Keratinocyte (primary cell): ENCODE results near the gene ZNF236. TPM values are rescaled to one million over a fixed set of nuclear protein-coding genes. Genes with fewer than 3 reads are reported as not detected.
A peak's percentile ranks its signal among the peaks of the same experiment; 100 is the strongest.

Source experiments
- DNase-seq: peaks from one replicate; pipeline ENCODE4 v3.0.0-alpha.2; 2011; ENCODE audit warnings: low read depth, missing footprints, low spot score
- FAIRE-seq: peaks from 2 replicates; lab custom pipeline; 2011; peaks lifted over from hg19 to GRCh38; lab: Jason Lieb, UNC
- H2AFZ ChIP-seq: 2 replicates; pipeline ENCODE4 v1.6.0; 2012; ENCODE audit warnings: low read length, control low read depth, inconsistent platforms; ENCODE audit not compliant: control insufficient read depth
- H3K27ac ChIP-seq: 2 replicates; pipeline ENCODE4 v1.5.1; 2011; ENCODE audit warnings: low read length; ENCODE audit not compliant: control insufficient read depth, insufficient read depth
- H3K27me3 ChIP-seq: 3 replicates; pipeline ENCODE4 v1.6.0; 2011; ENCODE audit warnings: low read length; ENCODE audit not compliant: control insufficient read depth, insufficient read depth; ENCODE audit errors: extremely low read depth
- H3K36me3 ChIP-seq, 2 experiments: 2 replicates in 1 of 2; 3 replicates in 1 of 2; pipeline ENCODE4 v1.5.1; 2011; ENCODE audit warnings: low read length in 2 of 2, mild to moderate bottlenecking in 1 of 2; ENCODE audit not compliant: control insufficient read depth in 2 of 2, insufficient read depth in 2 of 2; ENCODE audit errors: extremely low read depth in 1 of 2
- H3K4me1 ChIP-seq: 3 replicates; pipeline ENCODE4 v1.5.1; 2011; ENCODE audit warnings: low read length; ENCODE audit not compliant: control insufficient read depth, insufficient read depth; ENCODE audit errors: extremely low read depth
- H3K4me2 ChIP-seq: 3 replicates; pipeline ENCODE4 v1.6.0; 2011; ENCODE audit warnings: low read depth, low read length; ENCODE audit not compliant: control insufficient read depth, insufficient read depth; ENCODE audit errors: extremely low read depth
- H3K4me3 ChIP-seq, 3 experiments: fragments of 200-600 bp in 1 of 3; sonication (generic) in 1 of 3; 2 replicates in 2 of 3; 3 replicates in 1 of 3; pipeline ENCODE4 v1.5.1; 2011 to 2016; ENCODE audit warnings: low read length in 3 of 3, mild to moderate bottlenecking in 3 of 3, control low read depth in 2 of 3, inconsistent platforms in 1 of 3, low read depth in 1 of 3, mixed read lengths in 1 of 3, mixed run types in 1 of 3, moderate library complexity in 1 of 3; ENCODE audit not compliant: control insufficient read depth in 2 of 3, insufficient read depth in 2 of 3; ENCODE audit errors: extremely low read depth in 1 of 3
- H3K79me2 ChIP-seq: 2 replicates; pipeline ENCODE4 v1.6.0; 2012; ENCODE audit warnings: low read length; ENCODE audit not compliant: control insufficient read depth, insufficient read depth
- H3K9ac ChIP-seq: 3 replicates; pipeline ENCODE4 v1.6.0; 2011; ENCODE audit warnings: low read length; ENCODE audit not compliant: control insufficient read depth, insufficient read depth; ENCODE audit errors: extremely low read depth
- H3K9me1 ChIP-seq: 3 replicates; pipeline ENCODE4 v1.6.0; 2011; ENCODE audit warnings: low read length; ENCODE audit not compliant: control insufficient read depth, insufficient read depth; ENCODE audit errors: extremely low read depth
- H3K9me3 ChIP-seq: 2 replicates; pipeline ENCODE4 v1.5.1; 2012; ENCODE audit warnings: low read depth, low read length; ENCODE audit not compliant: control insufficient read depth
- H4K20me1 ChIP-seq: 3 replicates; pipeline ENCODE4 v1.6.0; 2011; ENCODE audit warnings: low read length; ENCODE audit not compliant: control insufficient read depth, insufficient read depth; ENCODE audit errors: extremely low read depth
- EZH2 ChIP-seq: IDR thresholded peaks from one replicate; pipeline ENCODE4 v1.6.1; 2012; ENCODE audit warnings: inconsistent platforms, mild to moderate bottlenecking, low read length, moderate library complexity
- dilution Hi-C: fragments of 300-500 bp; cut with MboI; formaldehyde crosslinking; loops from one replicate; pipeline ENCODE4 v1.7.0; 2020; ENCODE audit warnings: low sequenced_read_pairs; ENCODE audit not compliant: extremely low pct_ligation_motif_present
- polyA plus RNA-seq, 5 experiments: library from polyadenylated mRNA; depleted of rRNA in 3 of 5; stranded (reverse) in 3 of 5; stranded (forward) in 1 of 5; unstranded in 1 of 5; fragments of >200 nt; gene quantifications; 1 replicate in 1 of 5; 2 replicates in 3 of 5; 3 replicates in 1 of 5; pipeline versions ENCODE4 v1.2.1 to v1.2.3, GENCODE V29; 2011 to 2012; ENCODE audit warnings: missing spikeins in 2 of 5, low read depth in 1 of 5, low replicate concordance in 1 of 5
- TF ChIP-seq, protein P1 (sequence below), 3 experiments: IDR thresholded peaks in 1 of 3; conservative IDR thresholded peaks in 1 of 3; optimal IDR thresholded peaks in 1 of 3; 2 replicates in 2 of 3; 3 replicates in 1 of 3; pipeline versions ENCODE3 to v1.5.1; 2011; ENCODE audit warnings: low read length in 3 of 3, mild to moderate bottlenecking in 3 of 3, moderate library complexity in 2 of 3, control low read depth in 1 of 3, inconsistent platforms in 1 of 3; ENCODE audit not compliant: insufficient read depth in 2 of 3; ENCODE audit errors: extremely low read depth in 1 of 3

ZNF236 gene
- polyA plus RNA-seq, 1 donor (not counting 4 experiments of a cell fraction or from before 2014, with no cell fraction given), result 4.5 TPM

DNA sequence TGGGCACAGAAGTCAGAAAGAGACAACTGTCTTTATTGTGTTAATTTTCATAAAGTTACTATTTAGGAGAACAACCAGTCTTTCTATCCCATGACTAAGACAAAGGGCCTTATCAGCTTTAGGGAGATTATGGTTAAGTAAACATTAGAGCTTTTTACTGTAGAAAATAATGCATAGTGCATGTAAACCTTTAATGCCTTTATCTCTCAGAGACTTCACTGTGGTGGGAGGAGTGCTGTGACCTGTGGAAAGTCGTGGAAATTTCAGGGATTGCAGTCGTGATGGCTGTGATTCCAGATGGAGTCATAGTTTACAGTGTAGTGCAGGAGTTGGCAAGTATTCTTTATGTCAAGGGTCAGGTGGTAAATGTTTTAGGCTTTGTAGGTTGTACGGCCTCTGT is 15.8 kb downstream of the ZNF236 start:
- Histone ChIP-seq H3K9ac (no peak overlapping the region), H3K4me3 (no peak overlapping the region), H2AFZ (no peak overlapping the region), H3K27ac (no peak overlapping the region), H3K9me1 (no peaks in the 10 kb centered on the region), H4K20me1 (no peaks in the 10 kb centered on the region), H3K79me2 (peaks cover 37% of the 10 kb centered on the region), H3K4me2 (no peak overlapping the region), H3K9me3 (no peaks in the 10 kb centered on the region), H3K27me3 (no peaks in the 10 kb centered on the region), H3K4me1 (no peaks in the 10 kb centered on the region), H3K36me3 (no peaks in the 10 kb centered on the region)
- no peak for TF ChIP-seq EZH2
- TF ChIP-seq, protein P1, sequence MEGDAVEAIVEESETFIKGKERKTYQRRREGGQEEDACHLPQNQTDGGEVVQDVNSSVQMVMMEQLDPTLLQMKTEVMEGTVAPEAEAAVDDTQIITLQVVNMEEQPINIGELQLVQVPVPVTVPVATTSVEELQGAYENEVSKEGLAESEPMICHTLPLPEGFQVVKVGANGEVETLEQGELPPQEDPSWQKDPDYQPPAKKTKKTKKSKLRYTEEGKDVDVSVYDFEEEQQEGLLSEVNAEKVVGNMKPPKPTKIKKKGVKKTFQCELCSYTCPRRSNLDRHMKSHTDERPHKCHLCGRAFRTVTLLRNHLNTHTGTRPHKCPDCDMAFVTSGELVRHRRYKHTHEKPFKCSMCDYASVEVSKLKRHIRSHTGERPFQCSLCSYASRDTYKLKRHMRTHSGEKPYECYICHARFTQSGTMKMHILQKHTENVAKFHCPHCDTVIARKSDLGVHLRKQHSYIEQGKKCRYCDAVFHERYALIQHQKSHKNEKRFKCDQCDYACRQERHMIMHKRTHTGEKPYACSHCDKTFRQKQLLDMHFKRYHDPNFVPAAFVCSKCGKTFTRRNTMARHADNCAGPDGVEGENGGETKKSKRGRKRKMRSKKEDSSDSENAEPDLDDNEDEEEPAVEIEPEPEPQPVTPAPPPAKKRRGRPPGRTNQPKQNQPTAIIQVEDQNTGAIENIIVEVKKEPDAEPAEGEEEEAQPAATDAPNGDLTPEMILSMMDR (optimal IDR thresholded peaks at IDR 0.05 in 1 of 3, IDR thresholded peaks at IDR 0.05 in 1 of 3, conservative IDR thresholded peaks at IDR 0.05 in 1 of 3; ENCODE audit: extremely low read depth in 1 of 3, insufficient read depth in 2 of 3, low read length in 3 of 3), result no peak
- FAIRE-seq (peak; percentile 55), DNase-seq (no peak)
- dilution Hi-C loops, result no loop called here

DNA sequence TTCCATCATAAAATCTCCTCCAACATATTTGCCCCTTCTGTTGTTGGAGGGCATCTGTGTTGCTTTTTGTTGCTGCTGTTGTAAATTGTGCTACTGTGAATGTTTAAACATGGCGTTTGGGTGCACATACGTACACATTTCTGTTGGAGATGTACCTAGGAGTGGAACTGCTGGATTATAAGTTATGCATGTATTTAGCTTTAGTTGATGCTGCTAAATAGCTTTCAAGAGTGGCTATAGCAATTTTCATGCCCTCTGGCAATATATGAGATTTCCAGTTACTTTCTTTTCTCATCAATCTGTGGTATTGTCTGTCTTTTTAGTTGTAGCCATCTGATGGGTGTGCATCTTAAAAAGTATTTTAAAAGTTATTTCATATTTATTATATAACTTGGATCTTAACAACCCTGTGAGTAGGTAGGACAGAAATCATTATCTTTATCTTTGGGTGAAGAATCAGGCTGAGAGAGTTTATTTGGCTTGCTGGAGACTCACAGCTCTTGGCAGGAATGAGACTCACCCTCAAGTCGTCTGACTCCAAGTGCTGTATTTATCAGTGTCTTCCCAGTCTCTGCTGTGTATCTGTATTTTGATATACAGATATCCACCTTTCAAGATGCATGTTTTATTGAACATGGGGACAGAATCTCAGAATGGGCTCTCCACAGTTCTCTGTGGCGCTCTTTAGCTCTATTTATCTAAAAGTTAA is 16.9 kb downstream of the ZNF236 start:
- Histone ChIP-seq H4K20me1 (no peaks in the 10 kb centered on the region), H3K27me3 (no peaks in the 10 kb centered on the region), H3K9ac (no peak overlapping the region), H3K79me2 (peaks cover 39% of the 10 kb centered on the region), H3K9me3 (no peaks in the 10 kb centered on the region), H3K9me1 (no peaks in the 10 kb centered on the region), H2AFZ (no peak overlapping the region), H3K4me3 (no peak overlapping the region), H3K4me2 (no peak overlapping the region), H3K27ac (no peak overlapping the region), H3K36me3 (no peaks in the 10 kb centered on the region), H3K4me1 (no peaks in the 10 kb centered on the region)
- no peak for TF ChIP-seq EZH2
- TF ChIP-seq, protein P1 (optimal IDR thresholded peaks at IDR 0.05 in 1 of 3, IDR thresholded peaks at IDR 0.05 in 1 of 3, conservative IDR thresholded peaks at IDR 0.05 in 1 of 3; ENCODE audit: extremely low read depth in 1 of 3, insufficient read depth in 2 of 3, low read length in 3 of 3), result no peak
- dilution Hi-C loops, result no loop called here
- no peak for FAIRE-seq
- no peak for DNase-seq
